Kidney (tissue), 14 donors: Measurements from ENCODE around the gene TMEM154. TPM values are rescaled to one million over a fixed set of nuclear protein-coding genes. Genes with fewer than 3 reads are reported as not detected.

Source experiments
- DNase-seq, 5 donors: peaks; one replicate each; pipeline ENCODE4 v3.0.0-alpha.2; 2013 to 2020
- FAIRE-seq: peaks from 2 replicates; lab custom pipeline; 2012; peaks lifted over from hg19 to GRCh38; lab: Jason Lieb, UNC
- H3K27ac ChIP-seq, 2 donors: one replicate each; pipeline ENCODE4 v1.7.0; 2013; ENCODE audit warnings: low read depth in 2 of 2, low read length in 2 of 2, inconsistent platforms in 1 of 2
- H3K27me3 ChIP-seq: one replicate; pipeline ENCODE4 v1.7.1; 2013; ENCODE audit warnings: low read length, inconsistent platforms; ENCODE audit not compliant: control insufficient read depth, insufficient read depth
- H3K36me3 ChIP-seq, 3 donors: one replicate each; pipeline versions ENCODE4 v1.7.0 to v1.7.1; 2013; ENCODE audit warnings: low read length in 3 of 3, control low read depth in 1 of 3, inconsistent platforms in 1 of 3; ENCODE audit not compliant: insufficient read depth in 3 of 3, control insufficient read depth in 2 of 3
- H3K4me1 ChIP-seq, 3 donors: one replicate each; pipeline versions ENCODE4 v1.7.0 to v1.7.1; 2013; ENCODE audit warnings: low read length in 3 of 3, inconsistent platforms in 1 of 3, low read depth in 1 of 3; ENCODE audit not compliant: control insufficient read depth in 2 of 3, insufficient read depth in 2 of 3
- H3K4me3 ChIP-seq, 3 donors: one replicate each; pipeline versions ENCODE4 v1.7.0 to v1.8.1; 2013; ENCODE audit warnings: low read length in 3 of 3, control low read depth in 1 of 3, inconsistent platforms in 1 of 3
- H3K9ac ChIP-seq, 3 donors: one replicate each; pipeline versions ENCODE4 v1.7.0 to v1.7.1; 2013; ENCODE audit warnings: low read length in 3 of 3, control low read depth in 1 of 3, inconsistent platforms in 1 of 3
- H3K9me3 ChIP-seq, 3 donors: one replicate each; pipeline versions ENCODE4 v1.7.0 to v1.7.1; 2013; ENCODE audit warnings: low read length in 3 of 3, control low read depth in 1 of 3, inconsistent platforms in 1 of 3; ENCODE audit not compliant: control insufficient read depth in 2 of 3, insufficient read depth in 1 of 3
- CTCF ChIP-seq: IDR thresholded peaks from 3 replicates; pipeline ENCODE4 v1.5.1; 2012; ENCODE audit warnings: mild to moderate bottlenecking, moderate library complexity, borderline replicate concordance; ENCODE audit not compliant: insufficient read depth; ENCODE audit errors: extremely low read depth
- intact Hi-C: fragments of 100-400 bp; cut with DNase I; formaldehyde crosslinking; loops from one replicate; pipeline ENCODE4 v1.11.1; 2022
- polyA plus RNA-seq: library from polyadenylated mRNA; stranded (reverse); fragments of 350-450 nt; fragmentation: Illumina TruSeq; extraction: RNeasy Lipid Tissue Mini Kit (QIAGEN cat#74804); gene quantifications from one replicate; pipeline ENCODE4 v1.2.3, GENCODE V29; 2014; ENCODE audit warnings: low read depth, low replicate concordance; ENCODE audit not compliant: insufficient read depth
- total RNA-seq: library from RNA; stranded (reverse); fragmentation: NEBNext Ultra II Directional; extraction: Animal tissue kit (Norgen Biotek cat#: 25700); gene quantifications from one replicate; pipeline ENCODE4 v1.2.1, GENCODE V29; 2021
- donor health status: control.
- donor health status: control.
- donor health status: control.
- donor health status: control.
- donor health status: control.
- donor health status: DM: yes; HTN: yes; CAD: no.
- donor health status: Normal renal cell carcinoma (clear cell type).

Gene TMEM154
- total and polyA plus RNA-seq, 2 donors from 2014 or later, result 0.09 to 11.0 TPM

GRCh38 chr4:152727784-152728183 is 48.0 kb upstream of the TMEM154 start:
- H3K9ac ChIP-seq, result no peak overlapping the region
- H3K9me3 ChIP-seq, result no peaks in the 10 kb centered on the region
- H3K27me3 ChIP-seq, result no peaks in the 10 kb centered on the region
- H3K27ac ChIP-seq, result no peak overlapping the region
- no peaks in the 10 kb centered on the region for H3K4me1 ChIP-seq
- no peak for FAIRE-seq
- intact Hi-C loops, result no loop called here
- H3K36me3 ChIP-seq, result no peaks in the 10 kb centered on the region
- DNase-seq, result no peak
- no peak overlapping the region for H3K4me3 ChIP-seq
- TF ChIP-seq CTCF, result no peak

GRCh38 chr4:152724494-152724893 is 44.7 kb upstream of the TMEM154 start:
- Histone ChIP-seq H3K27me3 (no peaks in the 10 kb centered on the region), H3K27ac (no peak overlapping the region), H3K4me3 (no peak overlapping the region), H3K36me3 (no peaks in the 10 kb centered on the region), H3K9ac (no peak overlapping the region), H3K9me3 (no peaks in the 10 kb centered on the region), H3K4me1 (no peaks in the 10 kb centered on the region)
- FAIRE-seq, result no peak
- intact Hi-C loops, result no loop called here
- TF ChIP-seq CTCF, result no peak
- DNase-seq, result no peak

GRCh38 chr4:152723236-152723635 is 43.4 kb upstream of the TMEM154 start:
- intact Hi-C loops, result no loop called here
- H3K36me3 ChIP-seq, result no peaks in the 10 kb centered on the region
- no peaks in the 10 kb centered on the region for H3K4me1 ChIP-seq
- no peak for TF ChIP-seq CTCF
- H3K27me3 ChIP-seq, result no peaks in the 10 kb centered on the region
- no peak overlapping the region for H3K9ac ChIP-seq
- DNase-seq, result no peak
- FAIRE-seq, result no peak
- H3K9me3 ChIP-seq, result no peaks in the 10 kb centered on the region
- no peak overlapping the region for H3K4me3 ChIP-seq
- no peak overlapping the region for H3K27ac ChIP-seq
